Measurements from ENCODE around the gene ODR4. TPM values are rescaled to one million over a fixed set of nuclear protein-coding genes. Genes with fewer than 3 reads are reported as not detected.
"Not testable (repeated sequence)": the region's sequence is repeated elsewhere in the genome, so short reads cannot be mapped to it uniquely, and the experiment has no call there.

Gene ODR4
- total RNA-seq, 1 donor from 2014 or later = 12.3 TPM

GRCh38 chr1:186420923-186421322 is 45.3 kb downstream of the ODR4 start:
- DNase-seq (ENCODE audit: low spot score) (no peak), ATAC-seq (no peak)

DNA sequence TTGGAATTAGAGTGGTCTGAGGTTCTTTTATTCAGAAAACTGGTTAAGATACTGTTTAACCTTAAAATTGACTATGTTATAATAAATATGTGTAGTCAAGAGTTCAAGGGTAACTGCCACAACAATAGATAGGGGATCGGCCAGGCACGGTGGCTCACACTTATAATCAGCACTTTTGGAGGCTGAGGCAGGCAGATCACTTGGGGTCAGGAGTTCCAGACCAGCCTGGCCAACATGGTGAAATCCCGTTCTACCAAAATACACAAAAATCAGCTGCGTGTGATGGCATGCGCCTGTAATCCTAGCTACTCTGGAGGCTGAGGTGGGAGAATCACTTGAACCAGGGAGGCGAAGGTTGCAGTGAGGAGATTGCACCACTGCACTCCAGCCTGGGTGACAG is 45.8 kb downstream of the ODR4 start:
- DNase-seq (ENCODE audit: low spot score) = no peak
- ATAC-seq = no peak

DNA sequence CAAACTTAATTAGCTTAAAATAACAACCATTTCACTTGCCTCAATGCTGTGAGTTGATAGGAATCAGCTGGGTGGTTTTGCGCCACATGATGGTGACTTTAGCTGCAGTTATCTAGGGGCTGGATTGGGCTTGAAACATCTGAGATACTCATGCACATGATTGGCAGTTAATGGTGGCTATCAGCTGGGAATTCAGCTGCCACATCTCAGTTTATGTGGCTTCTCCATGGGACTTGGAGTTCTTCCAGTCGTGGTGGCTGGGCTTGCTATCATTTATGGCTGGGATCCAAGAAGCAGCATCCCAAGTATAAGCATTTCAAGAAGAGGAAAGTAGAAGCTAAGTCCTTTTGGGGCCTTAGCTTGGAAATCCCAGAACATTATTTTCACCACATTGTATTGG is 48.9 kb downstream of the ODR4 start:
- DNase-seq (ENCODE audit: low spot score) (no peak), ATAC-seq (no peak)

DNA sequence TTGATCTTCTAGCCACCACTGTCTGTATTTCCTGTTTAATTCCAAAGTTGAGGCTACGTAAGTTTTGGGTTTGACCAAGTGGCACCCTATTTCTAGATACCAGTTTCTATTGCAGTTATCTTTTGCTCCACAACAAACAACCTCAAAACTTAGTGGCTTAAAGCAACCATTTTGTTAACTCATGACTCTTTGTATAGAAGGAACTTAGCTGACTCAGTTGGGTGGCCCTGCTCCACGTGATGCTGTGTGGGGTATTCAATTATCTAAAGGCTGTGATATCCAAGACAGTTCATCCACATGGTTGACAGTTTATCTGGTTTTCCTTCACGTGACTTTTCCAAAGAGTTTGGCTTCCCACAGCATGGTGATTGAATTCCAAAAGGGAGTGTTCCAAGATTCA is 50.5 kb downstream of the ODR4 start:
- ATAC-seq (no peak), DNase-seq (ENCODE audit: low spot score) (no peak)

GRCh38 chr1:186429017-186429416 is 53.4 kb downstream of the ODR4 start:
- DNase-seq (ENCODE audit: low spot score) = no peak
- no peak for ATAC-seq

- no peak for DNase-seq (ENCODE audit: low spot score)
- no peak for ATAC-seq
Measured at GRCh38 chr1:186435336-186435735, 59.7 kb downstream of the ODR4 start.

- no peak for DNase-seq (ENCODE audit: low spot score)
- no peak for ATAC-seq
Measured at GRCh38 chr1:186438567-186438966, 62.9 kb downstream of the ODR4 start.

- ATAC-seq = no peak
- no peak for DNase-seq (ENCODE audit: low spot score)
Measured at GRCh38 chr1:186440584-186440983, 64.9 kb downstream of the ODR4 start.

- no peak for DNase-seq (ENCODE audit: low spot score)
- no peak for ATAC-seq
Measured at GRCh38 chr1:186442651-186443375, 67.2 kb downstream of the ODR4 start.

- DNase-seq (ENCODE audit: low spot score) (no peak), ATAC-seq (no peak)
Measured at GRCh38 chr1:186443638-186444037, 68.0 kb downstream of the ODR4 start.

GRCh38 chr1:186446152-186446551 is 70.5 kb downstream of the ODR4 start:
- ATAC-seq = no peak

DNA sequence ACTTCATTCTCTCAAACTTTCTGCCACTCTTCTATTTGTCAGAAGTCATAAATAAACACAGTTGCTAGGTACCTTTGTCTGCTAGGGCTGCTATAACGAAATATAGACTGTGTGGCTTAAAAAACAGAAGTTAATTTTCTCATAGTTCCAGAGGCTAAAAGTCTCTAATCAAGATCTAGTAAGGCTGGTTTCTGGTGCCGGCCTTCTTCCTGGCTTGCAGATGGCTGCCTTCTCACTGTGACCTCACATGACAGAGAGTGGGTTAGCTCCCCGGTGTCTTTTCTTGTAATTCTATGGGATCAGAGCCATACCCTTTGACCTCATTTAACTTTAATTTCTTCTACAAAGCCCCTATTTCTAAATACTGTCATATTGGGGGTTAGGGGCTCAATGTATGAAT is 79.3 kb downstream of the ODR4 start:
- ATAC-seq (no peak), DNase-seq (ENCODE audit: low spot score) (no peak)

More at GRCh38 chr1:186446152-186446551, 70.5 kb downstream of the ODR4 start:
- no peak for DNase-seq (ENCODE audit: low spot score)

GRCh38 chr1:186456729-186457255 is 81.2 kb downstream of the ODR4 start:
- DNase-seq (ENCODE audit: low spot score) (no peak), ATAC-seq (no peak)

DNA sequence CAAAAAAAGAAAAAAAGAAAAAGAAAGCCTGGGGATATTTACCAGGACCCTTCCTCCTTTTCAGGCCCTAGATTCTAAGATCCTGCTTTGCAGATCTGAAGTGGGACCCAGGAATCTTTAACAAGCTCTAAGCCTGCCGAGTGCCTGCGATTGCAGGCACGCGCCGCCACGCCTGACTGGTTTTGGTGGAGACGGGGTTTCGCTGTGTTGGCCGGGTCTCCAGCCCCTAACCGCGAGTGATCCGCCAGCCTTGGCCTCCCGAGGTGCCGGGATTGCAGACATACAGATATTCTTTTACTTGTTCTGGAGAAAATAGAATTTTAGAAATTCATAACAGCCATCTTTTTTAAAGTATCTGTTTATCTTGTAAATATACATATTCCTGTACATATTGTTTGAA is 83.5 kb downstream of the ODR4 start:
- not testable (repeated sequence) for ATAC-seq; DNase-seq (ENCODE audit: low spot score)

- DNase-seq (ENCODE audit: low spot score) (no peak), ATAC-seq (no peak)
Measured at GRCh38 chr1:186461014-186461413, 85.4 kb downstream of the ODR4 start, which contains the start of gene PDC. Gene PDC (minus strand): TSS chr1:186461114. CDS start chr1:186449459, 11,655 bp downstream.

GRCh38 chr1:186463511-186463910 is 87.9 kb downstream of the ODR4 start:
- DNase-seq (ENCODE audit: low spot score) = no peak
- no peak for ATAC-seq

DNA sequence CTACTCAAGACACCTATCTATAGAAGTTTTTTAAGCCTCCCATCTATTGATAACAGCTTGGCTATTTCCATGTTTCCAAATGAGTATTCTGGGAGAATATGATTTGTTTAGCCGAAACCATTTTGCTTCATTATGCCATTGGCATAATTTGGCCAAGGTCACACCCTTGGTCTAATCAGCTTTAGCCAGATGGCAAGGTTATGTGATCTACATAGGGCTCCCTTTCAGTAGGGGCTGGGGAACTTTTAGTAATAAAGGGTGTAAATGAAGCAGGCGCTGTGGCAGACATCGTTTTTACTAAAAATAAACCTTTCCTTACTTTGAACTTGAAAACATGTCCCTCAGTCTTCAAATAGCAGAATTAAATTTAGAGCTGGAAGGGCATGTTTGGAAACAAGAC is 88.3 kb downstream of the ODR4 start:
- ATAC-seq (no peak), DNase-seq (ENCODE audit: low spot score) (no peak)

- not testable (repeated sequence) for DNase-seq (ENCODE audit: low spot score); ATAC-seq
Measured at GRCh38 chr1:186465491-186465890, 89.9 kb downstream of the ODR4 start.

GRCh38 chr1:186465946-186466345 is 90.3 kb downstream of the ODR4 start:
- ATAC-seq (no peak), DNase-seq (ENCODE audit: low spot score) (no peak)

All from left lobe of liver (tissue), 2 donors.